Caco-2 (cell line): ENCODE results near the gene IRGQ. TPM values are rescaled to one million over a fixed set of nuclear protein-coding genes. Genes with fewer than 3 reads are reported as not detected.
"Not testable (repeated sequence)": the region's sequence is repeated elsewhere in the genome, so short reads cannot be mapped to it uniquely, and the experiment has no call there.

Experiments
- BruUV-seq: library from RNA; stranded (reverse); fragments of 400-500 nt; replicated peaks from 2 replicates; lab custom pipeline; 2021; lab: Mats Ljungman, UMichigan
- CTCF ChIA-PET: fragments of 300-600 bp; sonication (Branson Sonifier 250); formaldehyde crosslinking; loops from one replicate; lab custom pipeline; 2022; ENCODE audit warnings: antibody characterized with exemption; lab: Charles Lee
- POLR2A ChIA-PET: fragments of 300-600 bp; sonication (Branson Sonifier 250); formaldehyde crosslinking; loops from one replicate; lab custom pipeline; 2022; ENCODE audit warnings: antibody characterized with exemption; lab: Charles Lee
- DNase-seq, 2 experiments: peaks; one replicate each; pipeline versions ENCODE4 v3.0.0 to v3.0.0-alpha.2; 2020 to 2022
- H3K27me3 ChIP-seq: replicated peaks from 2 replicates; pipeline ENCODE4 v1.6.0; 2011; ENCODE audit warnings: low read length; ENCODE audit not compliant: control insufficient read depth, insufficient read depth
- H3K36me3 ChIP-seq: 2 replicates; pipeline ENCODE4 v1.5.1; 2011; ENCODE audit warnings: low read length; ENCODE audit not compliant: control insufficient read depth, insufficient read depth
- H3K4me1 ChIP-seq: fragments of 250-450 bp; sonication (Bioruptor Pico); 2 replicates; pipeline ENCODE4 v1.5.1; 2020; ENCODE audit warnings: mild to moderate bottlenecking
- H3K4me3 ChIP-seq: 2 replicates; pipeline ENCODE4 v1.5.1; 2011; ENCODE audit warnings: low read depth, mild to moderate bottlenecking, control low read depth, low read length
- H3K9me3 ChIP-seq: fragments of 250-450 bp; sonication (Bioruptor Pico); 2 replicates; pipeline ENCODE4 v1.5.1; 2020; ENCODE audit warnings: mild to moderate bottlenecking, moderate library complexity
- H3K27ac Mint-ChIP-seq: one replicate; pipeline ENCODE4 v1.8.0; 2022; ENCODE audit warnings: mixed read lengths; ENCODE audit not compliant: unreplicated experiment
- H3K27me3 Mint-ChIP-seq: one replicate; pipeline ENCODE4 v1.8.0; 2022; ENCODE audit warnings: mixed read lengths; ENCODE audit not compliant: insufficient read depth, unreplicated experiment
- H3K36me3 Mint-ChIP-seq: one replicate; pipeline ENCODE4 v1.8.0; 2022; ENCODE audit warnings: mild to moderate bottlenecking, mixed read lengths; ENCODE audit not compliant: insufficient read depth, unreplicated experiment
- H3K4me1 Mint-ChIP-seq: one replicate; pipeline ENCODE4 v1.8.0; 2022; ENCODE audit warnings: low read depth, mixed read lengths; ENCODE audit not compliant: unreplicated experiment
- H3K4me3 Mint-ChIP-seq: one replicate; pipeline ENCODE4 v1.8.0; 2022; ENCODE audit warnings: mild to moderate bottlenecking, moderate library complexity, mixed read lengths; ENCODE audit not compliant: unreplicated experiment
- H3K9me3 Mint-ChIP-seq: one replicate; pipeline ENCODE4 v1.8.0; 2022; ENCODE audit warnings: mixed read lengths; ENCODE audit not compliant: unreplicated experiment
- intact Hi-C: fragments of 100-400 bp; cut with micrococcal nuclease; formaldehyde crosslinking; loops from one replicate; pipeline ENCODE4 v1.10.0; 2022; ENCODE audit not compliant: unreplicated experiment
- total RNA-seq: library from RNA; stranded (reverse); gene quantifications from 2 replicates; pipeline ENCODE4 v1.2.3, GENCODE V29; 2022
- TF ChIP-seq, protein P1 (sequence below), 2 experiments: fragments of 200-600 bp in 1 of 2; IDR thresholded peaks; 1 replicate in 1 of 2; 2 replicates in 1 of 2; pipeline versions ENCODE4 v1.5.1 to v1.8.0; 2011 to 2022; ENCODE audit warnings: antibody characterized with exemption in 1 of 2, control low read depth in 1 of 2, inconsistent platforms in 1 of 2, low read depth in 1 of 2, low read length in 1 of 2, mild to moderate bottlenecking in 1 of 2, moderate library complexity in 1 of 2; ENCODE audit not compliant: insufficient read depth in 1 of 2, severe bottlenecking in 1 of 2, unreplicated experiment in 1 of 2

IRGQ gene
- total RNA-seq, 1 experiment from 2014 or later, result 27.7 TPM

DNA sequence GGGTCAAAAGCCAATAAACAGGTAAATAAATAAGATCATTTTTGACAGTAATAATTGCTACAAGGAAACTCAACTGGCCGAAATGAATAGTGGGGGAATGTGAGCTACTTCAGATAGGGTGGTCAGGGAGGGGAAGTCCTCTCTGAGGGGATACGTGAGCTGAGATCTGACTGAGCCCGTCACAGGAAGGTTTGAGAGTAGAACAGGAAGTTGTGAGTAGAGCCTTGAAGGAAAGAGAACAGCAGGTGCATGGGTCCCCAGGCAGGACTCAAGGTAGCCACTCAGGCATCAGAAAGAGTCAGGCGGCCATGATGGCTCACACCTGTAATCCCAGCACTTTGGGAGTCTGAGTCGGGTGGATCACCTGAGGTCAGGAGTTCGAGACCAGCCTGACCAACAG lies 6.3 kb downstream of the IRGQ start:
- Histone ChIP-seq H3K9me3 (no peaks in the 10 kb centered on the region), H3K36me3 (no peaks in the 10 kb centered on the region), H3K27me3 (no peaks in the 10 kb centered on the region; the same call in 1 of the 2 replicates), H3K4me3 (no peak overlapping the region), H3K4me1 (no peaks in the 10 kb centered on the region)
- no TSS peak for BruUV-seq
- intact Hi-C loops, result loop anchor here (10.0 kb wide), 2 partner anchors 125 to 195 kb away; partner anchors contain the start of genes KCNN4 and LYPD3
- TF ChIP-seq, protein P1, sequence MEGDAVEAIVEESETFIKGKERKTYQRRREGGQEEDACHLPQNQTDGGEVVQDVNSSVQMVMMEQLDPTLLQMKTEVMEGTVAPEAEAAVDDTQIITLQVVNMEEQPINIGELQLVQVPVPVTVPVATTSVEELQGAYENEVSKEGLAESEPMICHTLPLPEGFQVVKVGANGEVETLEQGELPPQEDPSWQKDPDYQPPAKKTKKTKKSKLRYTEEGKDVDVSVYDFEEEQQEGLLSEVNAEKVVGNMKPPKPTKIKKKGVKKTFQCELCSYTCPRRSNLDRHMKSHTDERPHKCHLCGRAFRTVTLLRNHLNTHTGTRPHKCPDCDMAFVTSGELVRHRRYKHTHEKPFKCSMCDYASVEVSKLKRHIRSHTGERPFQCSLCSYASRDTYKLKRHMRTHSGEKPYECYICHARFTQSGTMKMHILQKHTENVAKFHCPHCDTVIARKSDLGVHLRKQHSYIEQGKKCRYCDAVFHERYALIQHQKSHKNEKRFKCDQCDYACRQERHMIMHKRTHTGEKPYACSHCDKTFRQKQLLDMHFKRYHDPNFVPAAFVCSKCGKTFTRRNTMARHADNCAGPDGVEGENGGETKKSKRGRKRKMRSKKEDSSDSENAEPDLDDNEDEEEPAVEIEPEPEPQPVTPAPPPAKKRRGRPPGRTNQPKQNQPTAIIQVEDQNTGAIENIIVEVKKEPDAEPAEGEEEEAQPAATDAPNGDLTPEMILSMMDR (IDR thresholded peaks at IDR 0.05; ENCODE audit: insufficient read depth in 1 of 2, low read depth in 1 of 2, low read length in 1 of 2, severe bottlenecking in 1 of 2, unreplicated experiment in 1 of 2), result no peak
- Mint-ChIP-seq H3K27ac (no peak overlapping the region), H3K9me3 (no peaks in the 10 kb centered on the region), H3K4me3 (no peak overlapping the region), H3K27me3 (no peaks in the 10 kb centered on the region), H3K4me1 (peaks cover 7% of the 10 kb centered on the region), H3K36me3 (peaks cover 30% of the 10 kb centered on the region)
- no peak for DNase-seq
- POLR2A ChIA-PET, result no interaction called here
- CTCF ChIA-PET, result no interaction called here

DNA sequence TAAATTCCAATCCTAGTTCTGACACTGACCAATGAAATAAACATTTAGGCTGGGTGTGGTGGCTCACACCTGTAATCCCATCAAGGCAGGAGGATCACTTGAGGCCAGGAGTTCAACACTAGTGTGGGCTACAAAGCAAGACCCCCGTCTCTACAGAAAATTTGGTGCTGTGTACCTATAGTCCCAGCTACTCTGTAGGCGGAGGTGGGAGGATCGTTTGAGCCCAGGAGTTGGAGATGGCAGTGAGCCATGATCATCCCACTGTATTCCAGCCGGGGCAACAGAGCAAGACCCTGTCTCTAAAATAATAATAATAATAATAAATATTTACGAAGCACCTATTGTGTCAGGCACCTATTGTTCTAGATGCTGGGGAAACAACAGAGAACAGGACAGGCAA lies 6.7 kb downstream of the IRGQ start:
- no peak for DNase-seq
- Histone ChIP-seq H3K36me3 (no peaks in the 10 kb centered on the region), H3K4me1 (no peaks in the 10 kb centered on the region), H3K9me3 (no peaks in the 10 kb centered on the region), H3K4me3 (no peak overlapping the region), H3K27me3 (no peaks in the 10 kb centered on the region; the same call in 1 of the 2 replicates)
- ChIA-PET CTCF (no interaction called here), POLR2A (no interaction called here)
- Mint-ChIP-seq H3K27me3 (no peaks in the 10 kb centered on the region), H3K9me3 (no peaks in the 10 kb centered on the region), H3K4me1 (peaks cover 7% of the 10 kb centered on the region), H3K4me3 (no peak overlapping the region), H3K27ac (no peak overlapping the region), H3K36me3 (peaks cover 30% of the 10 kb centered on the region)
- intact Hi-C loops, result no loop called here
- TF ChIP-seq, protein P1 (IDR thresholded peaks at IDR 0.05; ENCODE audit: insufficient read depth in 1 of 2, low read depth in 1 of 2, low read length in 1 of 2, severe bottlenecking in 1 of 2, unreplicated experiment in 1 of 2), result no peak
- no TSS peak for BruUV-seq

DNA sequence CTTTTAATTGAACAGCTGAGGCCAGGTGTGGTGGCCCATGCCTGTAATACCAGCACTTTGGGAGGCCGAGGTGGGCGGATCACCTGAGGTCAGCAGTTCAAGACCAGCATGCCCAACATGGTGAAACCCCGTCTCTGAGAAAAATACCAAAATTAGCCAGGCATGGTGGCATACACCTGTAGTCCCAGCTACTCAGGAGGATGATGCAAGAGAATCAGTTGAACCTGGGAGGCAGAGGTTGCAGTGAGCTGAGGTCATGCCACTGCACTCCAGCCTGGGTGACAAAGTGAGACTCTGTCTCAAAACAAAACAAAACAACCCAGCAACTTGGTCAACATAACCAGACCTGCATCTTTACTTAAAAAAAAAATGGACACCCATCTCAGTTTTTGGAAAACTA lies 8.9 kb downstream of the IRGQ start:
- POLR2A ChIA-PET, H3K27me3 ChIP-seq, BruUV-seq, DNase-seq, H3K4me1 ChIP-seq, H3K9me3 Mint-ChIP-seq, H3K27ac Mint-ChIP-seq, H3K9me3 ChIP-seq, H3K27me3 Mint-ChIP-seq, H3K4me1 Mint-ChIP-seq, H3K36me3 ChIP-seq, H3K4me3 Mint-ChIP-seq, H3K4me3 ChIP-seq, intact Hi-C loops: not testable (repeated sequence)
- peaks cover 20% of the 10 kb centered on the region for H3K36me3 Mint-ChIP-seq
- CTCF ChIA-PET, result interaction anchor here (0.6 kb wide), 1 partner anchor 82 kb away, joined by 6 read pairs; no protein-coding TSS in a partner anchor

GRCh38 chr19:43586346-43586745 lies 9.6 kb downstream of the IRGQ start:
- intact Hi-C loops, result no loop called here
- CTCF ChIA-PET, result no interaction called here

More at GRCh38 chr19:43586346-43586745, 9.6 kb downstream of the IRGQ start:
- Histone ChIP-seq H3K36me3 (no peaks in the 10 kb centered on the region), H3K27me3 (no peaks in the 10 kb centered on the region; the same call in 1 of the 2 replicates), H3K9me3 (no peaks in the 10 kb centered on the region), H3K4me1 (no peaks in the 10 kb centered on the region), H3K4me3 (no peak overlapping the region)
- Mint-ChIP-seq H3K27me3 (no peaks in the 10 kb centered on the region), H3K4me1 (no peaks in the 10 kb centered on the region), H3K36me3 (peaks cover 20% of the 10 kb centered on the region), H3K9me3 (no peaks in the 10 kb centered on the region), H3K4me3 (no peak overlapping the region), H3K27ac (no peak overlapping the region)
- BruUV-seq, result no TSS peak
- TF ChIP-seq, protein P1 (IDR thresholded peaks at IDR 0.05; ENCODE audit: insufficient read depth in 1 of 2, low read depth in 1 of 2, low read length in 1 of 2, severe bottlenecking in 1 of 2, unreplicated experiment in 1 of 2), result no peak
- POLR2A ChIA-PET, result no interaction called here
- DNase-seq, result no peak
